DND-41 (cell line): ENCODE measurements around the gene CCDC91.

Experiments
- ATAC-seq: fragments of 200-7000 bp; cut with Tn5 transposase; 3 replicates; pipeline ENCODE4 v1.9.1; 2021; ENCODE audit warnings: low read depth; ENCODE audit not compliant: insufficient read depth
- DNase-seq: peaks from one replicate; pipeline ENCODE4 v3.0.0-alpha.2; 2020
- H2AFZ ChIP-seq: 2 replicates; pipeline ENCODE4 v1.6.0; 2012; ENCODE audit warnings: low read depth, low read length
- H3K27ac ChIP-seq: 2 replicates; pipeline ENCODE4 v1.5.1; 2012; ENCODE audit warnings: low read length, inconsistent platforms
- H3K27me3 ChIP-seq: fragments of 200-600 bp; sonication (generic); 2 replicates; pipeline ENCODE4 v1.6.0; 2012; ENCODE audit warnings: low read length, mild to moderate bottlenecking, inconsistent platforms; ENCODE audit not compliant: insufficient read depth, poor library complexity
- H3K36me3 ChIP-seq: 2 replicates; pipeline ENCODE4 v1.5.1; 2012; ENCODE audit warnings: low read length, inconsistent platforms; ENCODE audit not compliant: insufficient read depth
- H3K4me1 ChIP-seq: 2 replicates; pipeline ENCODE4 v1.5.1; 2012; ENCODE audit warnings: mild to moderate bottlenecking, low read length; ENCODE audit not compliant: insufficient read depth
- H3K4me2 ChIP-seq: 2 replicates; pipeline ENCODE4 v1.6.0; 2012; ENCODE audit warnings: mild to moderate bottlenecking, moderate library complexity, low read length, inconsistent platforms; ENCODE audit not compliant: insufficient read depth
- H3K4me3 ChIP-seq, 2 experiments: fragments of 200-600 bp in 1 of 2; shearing (Covaris generic) in 1 of 2; 2 replicates each; pipeline ENCODE4 v1.5.1; 2012 to 2016; ENCODE audit warnings: inconsistent platforms in 2 of 2, low read length in 2 of 2, mild to moderate bottlenecking in 2 of 2, low read depth in 1 of 2, moderate library complexity in 1 of 2
- H3K79me2 ChIP-seq: 2 replicates; pipeline ENCODE4 v1.6.0; 2012; ENCODE audit warnings: low read length, inconsistent platforms; ENCODE audit not compliant: insufficient read depth
- H3K9ac ChIP-seq: 2 replicates; pipeline ENCODE4 v1.6.0; 2012; ENCODE audit warnings: low read depth, mild to moderate bottlenecking, inconsistent platforms, low read length, moderate library complexity
- H3K9me3 ChIP-seq: 2 replicates; pipeline ENCODE4 v1.5.1; 2012; ENCODE audit warnings: low read length, moderate library complexity, mild to moderate bottlenecking, inconsistent platforms; ENCODE audit not compliant: insufficient read depth, severe bottlenecking
- H4K20me1 ChIP-seq: 2 replicates; pipeline ENCODE4 v1.6.0; 2012; ENCODE audit warnings: low read length; ENCODE audit not compliant: insufficient read depth
- CTCF ChIP-seq: IDR thresholded peaks from 2 replicates; pipeline ENCODE4 v1.5.1; 2012; ENCODE audit warnings: borderline replicate concordance, low read length, moderate library complexity, mild to moderate bottlenecking; ENCODE audit not compliant: poor library complexity, severe bottlenecking; ENCODE audit errors: extremely low read depth
- EZH2 ChIP-seq: IDR thresholded peaks from 3 replicates; pipeline ENCODE4 v1.6.1; 2012; ENCODE audit warnings: borderline replicate concordance, low read depth, mild to moderate bottlenecking, moderate library complexity, low read length, inconsistent platforms; ENCODE audit not compliant: severe bottlenecking

The CCDC91 gene

GRCh38 chr12:28296287-28296686, 106.0 kb downstream of the CCDC91 start:
- no peak overlapping the region for H3K27ac ChIP-seq
- peaks cover 5% of the 10 kb centered on the region; the same call in 1 of the 2 replicates for H3K79me2 ChIP-seq
- no peaks in the 10 kb centered on the region for H4K20me1 ChIP-seq
- H3K4me2 ChIP-seq = no peak overlapping the region
- ATAC-seq = no peak
- H3K9me3 ChIP-seq = no peaks in the 10 kb centered on the region
- no peaks in the 10 kb centered on the region for H3K27me3 ChIP-seq
- no peak overlapping the region for H2AFZ ChIP-seq
- H3K4me1 ChIP-seq = no peaks in the 10 kb centered on the region
- TF ChIP-seq EZH2 = no peak
- no peak for TF ChIP-seq CTCF
- peaks cover 4% of the 10 kb centered on the region; the same call in 1 of the 2 replicates for H3K36me3 ChIP-seq
- no peak for DNase-seq
- no peak overlapping the region for H3K9ac ChIP-seq
- H3K4me3 ChIP-seq = no peak overlapping the region

GRCh38 chr12:28303192-28303591, 112.9 kb downstream of the CCDC91 start:
- H3K9me3 ChIP-seq = no peaks in the 10 kb centered on the region
- no peak overlapping the region for H3K27ac ChIP-seq
- peaks cover 10% of the 10 kb centered on the region; the same call in 1 of the 2 replicates for H3K36me3 ChIP-seq

GRCh38 chr12:28306535-28306934, 116.3 kb downstream of the CCDC91 start:
- ATAC-seq (no peak), DNase-seq (no peak)
- H3K79me2 ChIP-seq = no peaks in the 10 kb centered on the region
- no peaks in the 10 kb centered on the region for H3K4me1 ChIP-seq
- H4K20me1 ChIP-seq = no peaks in the 10 kb centered on the region
- no peaks in the 10 kb centered on the region for H3K9me3 ChIP-seq
- no peak overlapping the region for H3K9ac ChIP-seq
- peaks cover 30% of the 10 kb centered on the region for H3K36me3 ChIP-seq
- TF ChIP-seq CTCF (no peak), EZH2 (no peak)
- no peak overlapping the region for H3K27ac ChIP-seq
- H2AFZ ChIP-seq = no peak overlapping the region
- H3K4me2 ChIP-seq = no peak overlapping the region
- no peak overlapping the region for H3K4me3 ChIP-seq
- H3K27me3 ChIP-seq = no peaks in the 10 kb centered on the region

More at GRCh38 chr12:28303192-28303591, 112.9 kb downstream of the CCDC91 start:
- Histone ChIP-seq H3K9ac (no peak overlapping the region), H3K4me2 (no peak overlapping the region), H3K4me3 (no peak overlapping the region), H4K20me1 (no peaks in the 10 kb centered on the region), H3K4me1 (no peaks in the 10 kb centered on the region), H2AFZ (no peak overlapping the region), H3K27me3 (no peaks in the 10 kb centered on the region), H3K79me2 (no peaks in the 10 kb centered on the region)
- TF ChIP-seq CTCF (no peak), EZH2 (no peak)
- ATAC-seq (no peak), DNase-seq (no peak)

- Histone ChIP-seq H3K27ac (no peak overlapping the region), H3K27me3 (no peaks in the 10 kb centered on the region), H3K4me2 (no peak overlapping the region), H3K4me1 (peaks cover 5% of the 10 kb centered on the region), H3K4me3 (no peak overlapping the region), H3K36me3 (peaks cover 30% of the 10 kb centered on the region), H3K9me3 (no peaks in the 10 kb centered on the region), H3K9ac (no peak overlapping the region), H3K79me2 (no peaks in the 10 kb centered on the region), H4K20me1 (no peaks in the 10 kb centered on the region), H2AFZ (no peak overlapping the region)
- ATAC-seq = no peak
- TF ChIP-seq CTCF = no peak
- TF ChIP-seq EZH2 = no peak
- DNase-seq = no peak
These were observed 118.6 kb downstream of the CCDC91 start for GRCh38 chr12:28308891-28309290.
